ENCODE data around the gene HEATR9.
A peak's percentile ranks its signal among the peaks of the same experiment; 100 is the strongest.

GRCh38 chr17:35879773-35880654 is 11.3 kb upstream of the HEATR9 start, which contains the start of gene CCL5:
- no peak for TF ChIP-seq CTCF (IDR thresholded peaks at IDR 0.05; ENCODE audit: low read depth, low read length)
- TF ChIP-seq MYC (IDR thresholded peaks at IDR 0.05; ENCODE audit: low read depth, low read length) = peak; percentile 93

All from NB4 (cell line).